Stimulated activated CD4-positive, alpha-beta T cell treated with anti-CD3 and anti-CD28 coated beads, Interleukin-1b, Interleukin-23, amount 100 ng/mL, for 48 hours (primary cell): ENCODE data around the gene ZNF629.
"Not testable (repeated sequence)": the region's sequence is repeated elsewhere in the genome, so short reads cannot be mapped to it uniquely, and the experiment has no call there.

Source experiments
- DNase-seq: peaks from one replicate; pipeline ENCODE4 v3.0.0-alpha.2; 2020

Gene ZNF629

GRCh38 chr16:30786936-30787612 is at the start of gene ZNF629:
TSS of gene ZNF629 (minus strand) at chr16:30787205. CDS start at chr16:30784482, 2,723 bp downstream.
- no peak for DNase-seq

GRCh38 chr16:30834130-30834740 is 47.2 kb upstream of the ZNF629 start:
- no peak for DNase-seq

- DNase-seq = no peak
These were observed 43.0 kb upstream of the ZNF629 start for GRCh38 chr16:30830072-30830417.

GRCh38 chr16:30829130-30830071 is 42.4 kb upstream of the ZNF629 start:
- DNase-seq = no peak

- DNase-seq = no peak
These were observed 34.9 kb upstream of the ZNF629 start for GRCh38 chr16:30821891-30822290.

- DNase-seq = not testable (repeated sequence)
These were observed 34.4 kb upstream of the ZNF629 start for GRCh38 chr16:30821441-30821840.

- no peak for DNase-seq
These were observed 34.0 kb upstream of the ZNF629 start for GRCh38 chr16:30820952-30821421.

GRCh38 chr16:30816769-30817168 is 29.8 kb upstream of the ZNF629 start:
- DNase-seq = no peak

GRCh38 chr16:30813821-30814189 is 26.8 kb upstream of the ZNF629 start:
- DNase-seq = no peak

- not testable (repeated sequence) for DNase-seq
These were observed 22.7 kb upstream of the ZNF629 start for GRCh38 chr16:30809675-30810074.

- not testable (repeated sequence) for DNase-seq
These were observed 22.0 kb upstream of the ZNF629 start for GRCh38 chr16:30808890-30809426.

GRCh38 chr16:30808146-30808545 is 21.1 kb upstream of the ZNF629 start:
- no peak for DNase-seq

GRCh38 chr16:30805370-30806169 is 18.6 kb upstream of the ZNF629 start:
- DNase-seq = peak; percentile 33

GRCh38 chr16:30805056-30805369 is 18.0 kb upstream of the ZNF629 start:
- peak; percentile 22 for DNase-seq

- DNase-seq = no peak
These were observed 15.9 kb upstream of the ZNF629 start for GRCh38 chr16:30802936-30803335.

GRCh38 chr16:30797670-30798309 is 10.8 kb upstream of the ZNF629 start:
- no peak for DNase-seq

GRCh38 chr16:30794634-30795033 is 7.6 kb upstream of the ZNF629 start:
- no peak for DNase-seq

GRCh38 chr16:30793508-30794069 is 6.6 kb upstream of the ZNF629 start:
- no peak for DNase-seq

- DNase-seq = no peak
These were observed 791 bp upstream of the ZNF629 start for GRCh38 chr16:30787613-30788378.

GRCh38 chr16:30786115-30786935 is 680 bp downstream of the ZNF629 start:
- DNase-seq = no peak
